GM23338 (cell line): ENCODE results near the gene PIKFYVE. TPM values are rescaled to one million over a fixed set of nuclear protein-coding genes. Genes with fewer than 3 reads are reported as not detected.

ENCODE experiments used
- ATAC-seq: fragments of 200-7000 bp; cut with Tn5 transposase; 3 replicates; pipeline ENCODE4 v1.9.1; 2020
- DNase-seq: peaks from one replicate; pipeline ENCODE4 v3.0.0-alpha.2; 2015; ENCODE audit warnings: low spot score
- H2AFZ ChIP-seq: fragments of 200-600 bp; sonication (generic); 2 replicates; pipeline ENCODE4 v1.8.0; 2016; ENCODE audit warnings: antibody characterized with exemption, mild to moderate bottlenecking, moderate library complexity
- H3F3A ChIP-seq: fragments of 200-600 bp; sonication (generic); replicated peaks from 2 replicates; pipeline ENCODE4 v1.8.0; 2017; ENCODE audit warnings: antibody characterized with exemption, mixed run types, low read depth
- H3K27ac ChIP-seq: fragments of 200-600 bp; sonication (generic); 2 replicates; pipeline ENCODE4 v1.6.1; 2016; ENCODE audit warnings: low read depth
- H3K27me3 ChIP-seq: fragments of 200-600 bp; sonication (generic); 2 replicates; pipeline ENCODE4 v1.8.0; 2016; ENCODE audit warnings: mild to moderate bottlenecking, mixed run types, moderate library complexity; ENCODE audit not compliant: insufficient read depth
- H3K36me3 ChIP-seq: fragments of 200-600 bp; sonication (generic); 2 replicates; pipeline ENCODE4 v1.8.0; 2016; ENCODE audit warnings: mild to moderate bottlenecking; ENCODE audit not compliant: insufficient read depth
- H3K4me1 ChIP-seq: fragments of 200-600 bp; sonication (generic); 2 replicates; pipeline ENCODE4 v1.8.0; 2016; ENCODE audit warnings: mild to moderate bottlenecking, moderate library complexity; ENCODE audit not compliant: insufficient read depth
- H3K4me2 ChIP-seq: fragments of 200-600 bp; sonication (generic); 2 replicates; pipeline ENCODE4 v1.7.1; 2017; ENCODE audit warnings: mixed run types
- H3K4me3 ChIP-seq: fragments of 200-600 bp; sonication (generic); 2 replicates; pipeline ENCODE4 v1.6.1; 2016; ENCODE audit warnings: mixed run types
- H3K79me2 ChIP-seq: fragments of 200-600 bp; sonication (generic); replicated peaks from 2 replicates; pipeline ENCODE4 v1.8.0; 2017; ENCODE audit warnings: mild to moderate bottlenecking; ENCODE audit not compliant: insufficient read depth
- H3K9me2 ChIP-seq: fragments of 200-600 bp; sonication (generic); 2 replicates; pipeline ENCODE4 v1.8.0; 2017; ENCODE audit not compliant: insufficient read depth
- H4K20me1 ChIP-seq: fragments of 200-600 bp; sonication (generic); replicated peaks from 2 replicates; pipeline ENCODE4 v1.8.0; 2017; ENCODE audit warnings: mild to moderate bottlenecking; ENCODE audit not compliant: insufficient read depth
- H3K27ac Mint-ChIP-seq: 2 replicates; pipeline ENCODE4 v1.8.0; 2020; ENCODE audit warnings: inconsistent platforms, mild to moderate bottlenecking, moderate library complexity, mixed read lengths
- H3K27me3 Mint-ChIP-seq: 3 replicates; pipeline ENCODE4 v1.8.0; 2022; ENCODE audit warnings: low read depth, mild to moderate bottlenecking, moderate library complexity, mixed read lengths, inconsistent platforms; ENCODE audit not compliant: insufficient read depth, poor library complexity
- H3K36me3 Mint-ChIP-seq: 3 replicates; pipeline ENCODE4 v1.8.0; 2021; ENCODE audit warnings: low read depth, mild to moderate bottlenecking, inconsistent platforms, moderate library complexity, mixed read lengths
- H3K4me1 Mint-ChIP-seq: 3 replicates; pipeline ENCODE4 v1.8.0; 2020; ENCODE audit warnings: mild to moderate bottlenecking, inconsistent platforms, mixed read lengths
- H3K4me3 Mint-ChIP-seq: 3 replicates; pipeline ENCODE4 v1.8.0; 2021; ENCODE audit warnings: moderate library complexity, mild to moderate bottlenecking, inconsistent platforms, mixed read lengths
- H3K9me3 Mint-ChIP-seq: 3 replicates; pipeline ENCODE4 v1.8.0; 2020; ENCODE audit warnings: moderate library complexity, mild to moderate bottlenecking, inconsistent platforms, mixed read lengths
- CREB1 ChIP-seq: fragments of 250-450 bp; sonication (Bioruptor Pico); IDR thresholded peaks from 2 replicates; pipeline ENCODE4 v1.5.0; 2020; ENCODE audit warnings: low read depth, mild to moderate bottlenecking, moderate library complexity
- EZH2phosphoT487 ChIP-seq: fragments of 200-600 bp; sonication (generic); IDR thresholded peaks from one replicate; pipeline ENCODE4 v1.8.1; 2018; ENCODE audit warnings: antibody characterized with exemption; ENCODE audit not compliant: unreplicated experiment
- POLR2AphosphoS5 ChIP-seq: IDR thresholded peaks from 2 replicates; pipeline ENCODE4 v1.6.1; 2016; ENCODE audit warnings: antibody characterized with exemption, low read depth
- polyA plus RNA-seq: library from polyadenylated mRNA; unstranded; fragments of >200 nt; fragmentation: Nextera tagmentation; extraction: Ambion mirVana; gene quantifications from 2 replicates; pipeline ENCODE4 v1.2.1, GENCODE V29; 2016
- total RNA-seq: library from RNA; depleted of rRNA; stranded (reverse); fragments of >200 nt; shearing (Covaris generic); gene quantifications from 2 replicates; pipeline ENCODE4 v1.2.3, GENCODE V29; 2014
- TF ChIP-seq, protein P1 (sequence below): fragments of 250-450 bp; sonication (Bioruptor Pico); IDR thresholded peaks from 2 replicates; pipeline ENCODE4 v1.5.0; 2020; ENCODE audit warnings: mild to moderate bottlenecking, moderate library complexity
- TF ChIP-seq, protein P2 (sequence below): IDR thresholded peaks from one replicate; pipeline ENCODE4 v1.6.1; 2018; ENCODE audit warnings: antibody characterized with exemption; ENCODE audit not compliant: unreplicated experiment
- TF ChIP-seq, protein P3 (sequence below), 2 experiments: fragments of 200-600 bp in 1 of 2; sonication (generic) in 1 of 2; conservative IDR thresholded peaks; 2 replicates each; pipeline versions ENCODE4 v1.5.1 to v1.6.1; 2016 to 2017; ENCODE audit warnings: antibody characterized with exemption in 2 of 2, low read depth in 2 of 2, mild to moderate bottlenecking in 2 of 2, moderate library complexity in 1 of 2

The PIKFYVE gene
- total and polyA plus RNA-seq, 2 experiments from 2014 or later: 15.1 to 48.0 TPM

DNA sequence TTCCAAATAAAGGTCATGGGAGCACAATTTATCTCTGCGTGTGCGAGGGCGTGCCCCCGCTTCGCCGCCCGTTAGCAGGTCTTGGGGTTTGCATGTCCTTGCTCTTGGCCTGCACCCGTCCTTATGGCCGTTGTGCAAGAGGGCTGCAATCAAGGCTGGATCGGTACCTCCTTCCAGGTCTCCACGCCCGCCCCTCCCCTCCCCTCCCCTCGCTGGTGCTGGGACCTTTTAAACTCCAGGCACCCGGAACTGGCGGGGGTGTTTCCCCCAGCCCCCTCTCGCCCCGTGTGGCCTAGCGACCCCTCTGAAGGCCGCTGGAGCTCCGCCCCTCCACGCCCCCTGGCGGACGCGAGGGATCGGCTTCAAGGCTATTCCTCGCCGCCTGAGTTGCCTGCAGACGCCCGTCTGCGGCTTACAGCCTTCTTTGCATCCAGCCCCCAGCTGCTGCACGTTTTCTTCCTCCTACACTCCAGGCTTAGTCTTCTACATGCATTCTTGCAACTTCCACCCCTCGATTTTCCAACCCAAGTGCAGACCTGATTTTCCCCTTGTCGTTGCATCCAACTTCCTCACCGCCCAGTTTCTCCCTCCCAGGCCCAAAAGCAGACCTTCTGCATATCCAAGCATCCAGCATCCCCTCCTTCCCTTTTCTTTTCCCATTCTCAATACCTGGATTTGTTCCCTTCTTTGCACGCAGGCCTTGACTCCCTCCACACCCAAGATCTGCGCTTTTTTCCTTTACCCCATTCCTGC is 11.8 kb upstream of the PIKFYVE start:
- H3K27me3 Mint-ChIP-seq: peaks cover 13% of the 10 kb centered on the region
- peak overlapping the region; percentile 99 for H3K4me3 Mint-ChIP-seq
- Histone ChIP-seq H3K4me3 (peak overlapping the region; percentile 99), H3K27ac (peak overlapping the region; percentile 98), H3K9me2 (no peaks in the 10 kb centered on the region), H3K4me1 (peaks cover 24% of the 10 kb centered on the region), H3K27me3 (no peaks in the 10 kb centered on the region), H2AFZ (peak overlapping the region; percentile 52; the same call in 1 of the 2 replicates), H3K79me2 (peaks cover 51% of the 10 kb centered on the region), H3K36me3 (peaks cover 35% of the 10 kb centered on the region), H4K20me1 (peaks cover 13% of the 10 kb centered on the region), H3K4me2 (peak overlapping the region; percentile 99), H3F3A (peaks cover 6% of the 10 kb centered on the region; the same call in 1 of the 2 replicates)
- peaks cover 44% of the 10 kb centered on the region for H3K4me1 Mint-ChIP-seq
- no peaks in the 10 kb centered on the region; the same call in 2 of the 3 replicates for H3K9me3 Mint-ChIP-seq
- ATAC-seq: peak; percentile 85
- peaks cover 46% of the 10 kb centered on the region for H3K36me3 Mint-ChIP-seq
- peak; percentile 94 for DNase-seq
- peak overlapping the region; percentile 98 for H3K27ac Mint-ChIP-seq
- TF ChIP-seq, protein P1, sequence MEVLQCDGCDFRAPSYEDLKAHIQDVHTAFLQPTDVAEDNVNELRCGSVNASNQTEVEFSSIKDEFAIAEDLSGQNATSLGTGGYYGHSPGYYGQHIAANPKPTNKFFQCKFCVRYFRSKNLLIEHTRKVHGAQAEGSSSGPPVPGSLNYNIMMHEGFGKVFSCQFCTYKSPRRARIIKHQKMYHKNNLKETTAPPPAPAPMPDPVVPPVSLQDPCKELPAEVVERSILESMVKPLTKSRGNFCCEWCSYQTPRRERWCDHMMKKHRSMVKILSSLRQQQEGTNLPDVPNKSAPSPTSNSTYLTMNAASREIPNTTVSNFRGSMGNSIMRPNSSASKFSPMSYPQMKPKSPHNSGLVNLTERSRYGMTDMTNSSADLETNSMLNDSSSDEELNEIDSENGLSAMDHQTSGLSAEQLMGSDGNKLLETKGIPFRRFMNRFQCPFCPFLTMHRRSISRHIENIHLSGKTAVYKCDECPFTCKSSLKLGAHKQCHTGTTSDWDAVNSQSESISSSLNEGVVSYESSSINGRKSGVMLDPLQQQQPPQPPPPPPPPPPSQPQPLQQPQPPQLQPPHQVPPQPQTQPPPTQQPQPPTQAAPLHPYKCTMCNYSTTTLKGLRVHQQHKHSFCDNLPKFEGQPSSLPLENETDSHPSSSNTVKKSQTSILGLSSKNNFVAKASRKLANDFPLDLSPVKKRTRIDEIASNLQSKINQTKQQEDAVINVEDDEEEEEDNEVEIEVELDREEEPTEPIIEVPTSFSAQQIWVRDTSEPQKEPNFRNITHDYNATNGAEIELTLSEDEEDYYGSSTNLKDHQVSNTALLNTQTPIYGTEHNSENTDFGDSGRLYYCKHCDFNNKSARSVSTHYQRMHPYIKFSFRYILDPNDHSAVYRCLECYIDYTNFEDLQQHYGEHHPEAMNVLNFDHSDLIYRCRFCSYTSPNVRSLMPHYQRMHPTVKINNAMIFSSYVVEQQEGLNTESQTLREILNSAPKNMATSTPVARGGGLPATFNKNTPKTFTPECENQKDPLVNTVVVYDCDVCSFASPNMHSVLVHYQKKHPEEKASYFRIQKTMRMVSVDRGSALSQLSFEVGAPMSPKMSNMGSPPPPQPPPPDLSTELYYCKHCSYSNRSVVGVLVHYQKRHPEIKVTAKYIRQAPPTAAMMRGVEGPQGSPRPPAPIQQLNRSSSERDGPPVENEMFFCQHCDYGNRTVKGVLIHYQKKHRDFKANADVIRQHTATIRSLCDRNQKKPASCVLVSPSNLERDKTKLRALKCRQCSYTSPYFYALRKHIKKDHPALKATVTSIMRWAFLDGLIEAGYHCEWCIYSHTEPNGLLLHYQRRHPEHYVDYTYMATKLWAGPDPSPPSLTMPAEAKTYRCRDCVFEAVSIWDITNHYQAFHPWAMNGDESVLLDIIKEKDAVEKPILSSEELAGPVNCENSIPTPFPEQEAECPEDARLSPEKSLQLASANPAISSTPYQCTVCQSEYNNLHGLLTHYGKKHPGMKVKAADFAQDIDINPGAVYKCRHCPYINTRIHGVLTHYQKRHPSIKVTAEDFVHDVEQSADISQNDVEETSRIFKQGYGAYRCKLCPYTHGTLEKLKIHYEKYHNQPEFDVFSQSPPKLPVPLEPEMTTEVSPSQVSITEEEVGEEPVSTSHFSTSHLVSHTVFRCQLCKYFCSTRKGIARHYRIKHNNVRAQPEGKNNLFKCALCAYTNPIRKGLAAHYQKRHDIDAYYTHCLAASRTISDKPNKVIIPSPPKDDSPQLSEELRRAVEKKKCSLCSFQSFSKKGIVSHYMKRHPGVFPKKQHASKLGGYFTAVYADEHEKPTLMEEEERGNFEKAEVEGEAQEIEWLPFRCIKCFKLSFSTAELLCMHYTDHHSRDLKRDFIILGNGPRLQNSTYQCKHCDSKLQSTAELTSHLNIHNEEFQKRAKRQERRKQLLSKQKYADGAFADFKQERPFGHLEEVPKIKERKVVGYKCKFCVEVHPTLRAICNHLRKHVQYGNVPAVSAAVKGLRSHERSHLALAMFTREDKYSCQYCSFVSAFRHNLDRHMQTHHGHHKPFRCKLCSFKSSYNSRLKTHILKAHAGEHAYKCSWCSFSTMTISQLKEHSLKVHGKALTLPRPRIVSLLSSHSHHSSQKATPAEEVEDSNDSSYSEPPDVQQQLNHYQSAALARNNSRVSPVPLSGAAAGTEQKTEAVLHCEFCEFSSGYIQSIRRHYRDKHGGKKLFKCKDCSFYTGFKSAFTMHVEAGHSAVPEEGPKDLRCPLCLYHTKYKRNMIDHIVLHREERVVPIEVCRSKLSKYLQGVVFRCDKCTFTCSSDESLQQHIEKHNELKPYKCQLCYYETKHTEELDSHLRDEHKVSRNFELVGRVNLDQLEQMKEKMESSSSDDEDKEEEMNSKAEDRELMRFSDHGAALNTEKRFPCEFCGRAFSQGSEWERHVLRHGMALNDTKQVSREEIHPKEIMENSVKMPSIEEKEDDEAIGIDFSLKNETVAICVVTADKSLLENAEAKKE: no peak
- TF ChIP-seq, protein P2, sequence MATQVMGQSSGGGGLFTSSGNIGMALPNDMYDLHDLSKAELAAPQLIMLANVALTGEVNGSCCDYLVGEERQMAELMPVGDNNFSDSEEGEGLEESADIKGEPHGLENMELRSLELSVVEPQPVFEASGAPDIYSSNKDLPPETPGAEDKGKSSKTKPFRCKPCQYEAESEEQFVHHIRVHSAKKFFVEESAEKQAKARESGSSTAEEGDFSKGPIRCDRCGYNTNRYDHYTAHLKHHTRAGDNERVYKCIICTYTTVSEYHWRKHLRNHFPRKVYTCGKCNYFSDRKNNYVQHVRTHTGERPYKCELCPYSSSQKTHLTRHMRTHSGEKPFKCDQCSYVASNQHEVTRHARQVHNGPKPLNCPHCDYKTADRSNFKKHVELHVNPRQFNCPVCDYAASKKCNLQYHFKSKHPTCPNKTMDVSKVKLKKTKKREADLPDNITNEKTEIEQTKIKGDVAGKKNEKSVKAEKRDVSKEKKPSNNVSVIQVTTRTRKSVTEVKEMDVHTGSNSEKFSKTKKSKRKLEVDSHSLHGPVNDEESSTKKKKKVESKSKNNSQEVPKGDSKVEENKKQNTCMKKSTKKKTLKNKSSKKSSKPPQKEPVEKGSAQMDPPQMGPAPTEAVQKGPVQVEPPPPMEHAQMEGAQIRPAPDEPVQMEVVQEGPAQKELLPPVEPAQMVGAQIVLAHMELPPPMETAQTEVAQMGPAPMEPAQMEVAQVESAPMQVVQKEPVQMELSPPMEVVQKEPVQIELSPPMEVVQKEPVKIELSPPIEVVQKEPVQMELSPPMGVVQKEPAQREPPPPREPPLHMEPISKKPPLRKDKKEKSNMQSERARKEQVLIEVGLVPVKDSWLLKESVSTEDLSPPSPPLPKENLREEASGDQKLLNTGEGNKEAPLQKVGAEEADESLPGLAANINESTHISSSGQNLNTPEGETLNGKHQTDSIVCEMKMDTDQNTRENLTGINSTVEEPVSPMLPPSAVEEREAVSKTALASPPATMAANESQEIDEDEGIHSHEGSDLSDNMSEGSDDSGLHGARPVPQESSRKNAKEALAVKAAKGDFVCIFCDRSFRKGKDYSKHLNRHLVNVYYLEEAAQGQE: no peak
- TF ChIP-seq CREB1 (CRISPR knock-in tag): peak; percentile 34; the same call in 1 of the 2 replicates
- TF ChIP-seq EZH2phosphoT487: no peak
- TF ChIP-seq POLR2AphosphoS5: peak; percentile 67
- TF ChIP-seq, protein P3, sequence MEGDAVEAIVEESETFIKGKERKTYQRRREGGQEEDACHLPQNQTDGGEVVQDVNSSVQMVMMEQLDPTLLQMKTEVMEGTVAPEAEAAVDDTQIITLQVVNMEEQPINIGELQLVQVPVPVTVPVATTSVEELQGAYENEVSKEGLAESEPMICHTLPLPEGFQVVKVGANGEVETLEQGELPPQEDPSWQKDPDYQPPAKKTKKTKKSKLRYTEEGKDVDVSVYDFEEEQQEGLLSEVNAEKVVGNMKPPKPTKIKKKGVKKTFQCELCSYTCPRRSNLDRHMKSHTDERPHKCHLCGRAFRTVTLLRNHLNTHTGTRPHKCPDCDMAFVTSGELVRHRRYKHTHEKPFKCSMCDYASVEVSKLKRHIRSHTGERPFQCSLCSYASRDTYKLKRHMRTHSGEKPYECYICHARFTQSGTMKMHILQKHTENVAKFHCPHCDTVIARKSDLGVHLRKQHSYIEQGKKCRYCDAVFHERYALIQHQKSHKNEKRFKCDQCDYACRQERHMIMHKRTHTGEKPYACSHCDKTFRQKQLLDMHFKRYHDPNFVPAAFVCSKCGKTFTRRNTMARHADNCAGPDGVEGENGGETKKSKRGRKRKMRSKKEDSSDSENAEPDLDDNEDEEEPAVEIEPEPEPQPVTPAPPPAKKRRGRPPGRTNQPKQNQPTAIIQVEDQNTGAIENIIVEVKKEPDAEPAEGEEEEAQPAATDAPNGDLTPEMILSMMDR (conservative IDR thresholded peaks at IDR 0.05; ENCODE audit: low read depth in 2 of 2): peak; percentile 68 to 83
